HUES64 (cell line): ENCODE measurements around the gene TMEM143.

Experiments
- H3K27ac ChIP-seq: 2 replicates; pipeline ENCODE4 v1.7.0; 2013; ENCODE audit warnings: low read depth, low read length, inconsistent platforms
- H3K27me3 ChIP-seq: 2 replicates; pipeline ENCODE4 v1.6.1; 2013; ENCODE audit warnings: mild to moderate bottlenecking, low read length; ENCODE audit not compliant: insufficient read depth
- H3K36me3 ChIP-seq: 2 replicates; pipeline ENCODE4 v1.6.1; 2013; ENCODE audit warnings: mild to moderate bottlenecking, low read length; ENCODE audit not compliant: insufficient read depth
- H3K4me1 ChIP-seq: 2 replicates; pipeline ENCODE4 v1.6.1; 2013; ENCODE audit warnings: mild to moderate bottlenecking, low read length, moderate library complexity; ENCODE audit not compliant: insufficient read depth
- H3K4me3 ChIP-seq: 2 replicates; pipeline ENCODE4 v1.5.1; 2013; ENCODE audit warnings: mild to moderate bottlenecking, low read length, moderate library complexity
- H3K9ac ChIP-seq: 2 replicates; pipeline ENCODE4 v1.6.1; 2013; ENCODE audit warnings: mild to moderate bottlenecking, low read depth, low read length
- H3K9me3 ChIP-seq: 2 replicates; pipeline ENCODE4 v1.6.1; 2013; ENCODE audit warnings: low read depth, low read length; ENCODE audit not compliant: insufficient read depth
- WGBS: fragments of 150-250, 120-280 bp; methylation state at CpG from one replicate; pipeline ENCODE4 v1.1.7; 2013; ENCODE audit warnings: missing lambda C conversion rate; 5-methylcytosine and 5-hydroxymethylcytosine counted together

TMEM143 gene

DNA sequence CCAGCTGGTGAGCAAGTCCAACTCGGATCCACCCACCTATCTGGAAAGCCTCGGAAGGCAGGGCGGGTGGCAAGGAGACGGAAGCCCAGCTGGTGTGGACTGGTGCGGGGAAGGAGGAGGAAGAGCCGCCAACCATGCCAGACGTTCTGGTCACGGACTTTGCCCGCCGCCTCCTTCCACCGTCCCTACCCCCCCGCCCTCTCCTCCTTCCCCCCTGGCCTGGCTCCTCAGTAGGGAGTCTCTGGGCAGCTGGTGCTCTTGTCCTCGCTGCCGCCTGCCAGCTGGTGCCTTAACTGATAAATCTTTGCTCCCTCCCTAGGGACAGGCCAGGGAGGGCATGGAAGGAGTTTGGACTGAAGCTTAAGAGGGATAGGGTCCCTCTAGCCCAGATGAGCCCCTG is 5.2 kb upstream of the TMEM143 start:
- no peaks in the 10 kb centered on the region for H3K9me3 ChIP-seq
- no peaks in the 10 kb centered on the region for H3K4me1 ChIP-seq
- no peak overlapping the region for H3K4me3 ChIP-seq
- no peaks in the 10 kb centered on the region for H3K27me3 ChIP-seq
- no peak overlapping the region for H3K9ac ChIP-seq
- 92% methylated on average over 14 of the region's 14 CpGs for WGBS
- no peak overlapping the region for H3K27ac ChIP-seq
- H3K36me3 ChIP-seq: no peaks in the 10 kb centered on the region

DNA sequence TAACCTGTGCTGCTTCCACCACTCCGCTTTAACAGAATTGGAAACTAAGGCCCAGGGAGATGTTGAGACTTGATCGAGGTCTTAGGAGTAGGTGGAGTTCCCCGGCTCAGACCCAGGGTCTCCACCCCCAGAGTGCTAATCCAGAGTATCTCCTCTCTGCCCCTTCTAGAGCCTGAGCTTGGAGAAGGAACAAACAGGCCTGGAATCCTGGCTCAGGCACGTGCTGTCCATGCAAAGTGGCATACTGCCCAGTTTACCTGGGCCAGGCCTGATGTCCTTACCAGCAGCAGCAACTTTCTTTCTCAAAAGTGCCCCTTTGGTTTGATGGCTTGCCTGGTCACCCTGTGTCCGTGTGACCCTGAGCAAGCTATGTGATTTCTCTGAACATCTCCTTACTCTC is 4.1 kb upstream of the TMEM143 start:
- H3K27ac ChIP-seq: no peak overlapping the region

DNA sequence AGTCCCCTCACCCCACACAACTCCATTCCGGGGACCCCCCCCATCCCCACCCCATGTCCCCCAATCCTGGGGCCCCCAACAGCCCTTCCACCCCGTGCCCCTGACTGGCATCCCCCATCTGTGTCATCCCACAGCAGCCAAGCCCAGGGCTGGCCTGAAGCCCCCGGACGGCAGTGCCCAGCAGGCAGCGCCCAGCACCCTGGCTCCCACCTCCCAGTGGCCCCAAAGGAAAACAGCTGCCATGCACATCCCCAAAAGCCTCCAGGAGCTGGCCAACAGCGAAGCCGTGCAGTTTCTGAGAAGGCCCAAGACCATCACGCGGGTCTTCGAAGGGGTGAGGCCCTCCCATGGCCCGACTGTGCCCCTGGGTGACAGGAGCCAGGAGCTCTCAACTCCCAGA is 1.9 kb upstream of the TMEM143 start:
- H3K36me3 ChIP-seq: peaks cover 3% of the 10 kb centered on the region; the same call in 1 of the 2 replicates
- no peak overlapping the region for H3K27ac ChIP-seq
- H3K9me3 ChIP-seq: no peaks in the 10 kb centered on the region
- no peak overlapping the region for H3K4me3 ChIP-seq
- no peaks in the 10 kb centered on the region for H3K4me1 ChIP-seq
- WGBS: 93% methylated on average over 11 of the region's 11 CpGs
- no peaks in the 10 kb centered on the region for H3K27me3 ChIP-seq
- H3K9ac ChIP-seq: no peak overlapping the region

More for the DNA sequence above, 4.1 kb upstream of the TMEM143 start:
- H3K36me3 ChIP-seq: no peaks in the 10 kb centered on the region
- WGBS: 91% methylated on average over 5 of the region's 5 CpGs
- no peak overlapping the region for H3K9ac ChIP-seq
- H3K9me3 ChIP-seq: no peaks in the 10 kb centered on the region
- H3K27me3 ChIP-seq: no peaks in the 10 kb centered on the region
- H3K4me1 ChIP-seq: no peaks in the 10 kb centered on the region
- H3K4me3 ChIP-seq: no peak overlapping the region

DNA sequence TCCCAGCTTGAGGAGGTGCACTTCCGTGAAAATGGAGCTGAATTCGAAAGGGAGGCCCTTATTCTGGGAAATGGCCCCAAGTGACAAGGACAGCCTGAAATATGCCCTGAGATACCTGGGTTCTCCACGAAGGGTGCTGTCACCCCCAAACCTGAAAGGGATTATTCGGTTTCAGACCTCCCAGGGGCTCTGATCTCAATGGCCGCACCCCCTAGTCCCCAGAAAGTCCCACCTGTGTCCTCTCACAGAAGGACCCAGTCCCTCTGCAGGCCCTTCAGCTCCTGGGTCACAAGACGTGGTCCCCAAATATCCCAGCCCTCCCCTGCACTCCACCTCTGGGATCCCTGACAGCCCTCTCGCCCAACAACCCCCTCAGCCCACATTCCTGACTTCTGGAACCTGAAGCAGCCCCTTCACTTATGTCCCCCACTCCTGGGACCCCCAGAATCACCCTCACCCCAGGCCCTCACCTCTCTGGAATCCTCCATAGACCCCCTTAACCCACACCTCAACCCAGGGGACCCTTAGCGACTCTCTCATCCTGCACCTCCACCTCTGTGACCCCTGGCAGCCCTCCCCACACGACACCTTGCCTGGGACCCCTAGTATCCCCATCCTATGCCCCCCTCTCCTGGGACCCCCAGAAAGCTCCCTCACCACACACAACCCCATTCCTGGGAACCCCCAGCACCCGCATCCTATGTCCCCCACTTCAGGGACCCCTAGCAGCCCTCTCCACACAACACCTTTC is 1.0 kb upstream of the TMEM143 start:
- peak overlapping the region; percentile 41 for H3K4me3 ChIP-seq

DNA sequence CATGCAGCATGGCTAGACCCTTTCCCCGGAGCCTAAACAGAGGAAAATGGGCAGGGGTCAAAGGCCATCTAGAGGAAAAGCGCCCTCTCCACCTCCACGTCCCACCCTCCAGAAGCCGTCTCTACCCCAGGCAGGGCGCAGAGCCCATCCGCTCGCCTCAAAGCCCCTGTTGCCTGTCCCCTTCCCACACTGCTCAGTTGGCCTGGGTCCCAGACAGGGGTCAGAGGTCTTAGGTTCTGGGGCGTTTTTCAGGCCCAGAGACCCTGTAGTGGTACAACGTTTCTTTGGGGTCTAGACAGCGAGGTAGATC is 285 bp downstream of the TMEM143 start:
- Histone ChIP-seq H3K4me3 (peak overlapping the region; percentile 68), H3K9ac (peak overlapping the region; percentile 81), H3K27me3 (no peaks in the 10 kb centered on the region), H3K4me1 (no peaks in the 10 kb centered on the region), H3K36me3 (peaks cover 3% of the 10 kb centered on the region; the same call in 1 of the 2 replicates), H3K9me3 (no peaks in the 10 kb centered on the region), H3K27ac (peak overlapping the region; percentile 89)
- 4% methylated on average over 10 of the region's 10 CpGs for WGBS

More for the DNA sequence above, 1.0 kb upstream of the TMEM143 start:
- Histone ChIP-seq H3K4me1 (no peaks in the 10 kb centered on the region), H3K27ac (peak overlapping the region; percentile 68), H3K9me3 (no peaks in the 10 kb centered on the region), H3K27me3 (no peaks in the 10 kb centered on the region), H3K9ac (peak overlapping the region; percentile 57), H3K36me3 (peaks cover 3% of the 10 kb centered on the region; the same call in 1 of the 2 replicates)
- WGBS: 83% methylated on average over 10 of the region's 10 CpGs

DNA sequence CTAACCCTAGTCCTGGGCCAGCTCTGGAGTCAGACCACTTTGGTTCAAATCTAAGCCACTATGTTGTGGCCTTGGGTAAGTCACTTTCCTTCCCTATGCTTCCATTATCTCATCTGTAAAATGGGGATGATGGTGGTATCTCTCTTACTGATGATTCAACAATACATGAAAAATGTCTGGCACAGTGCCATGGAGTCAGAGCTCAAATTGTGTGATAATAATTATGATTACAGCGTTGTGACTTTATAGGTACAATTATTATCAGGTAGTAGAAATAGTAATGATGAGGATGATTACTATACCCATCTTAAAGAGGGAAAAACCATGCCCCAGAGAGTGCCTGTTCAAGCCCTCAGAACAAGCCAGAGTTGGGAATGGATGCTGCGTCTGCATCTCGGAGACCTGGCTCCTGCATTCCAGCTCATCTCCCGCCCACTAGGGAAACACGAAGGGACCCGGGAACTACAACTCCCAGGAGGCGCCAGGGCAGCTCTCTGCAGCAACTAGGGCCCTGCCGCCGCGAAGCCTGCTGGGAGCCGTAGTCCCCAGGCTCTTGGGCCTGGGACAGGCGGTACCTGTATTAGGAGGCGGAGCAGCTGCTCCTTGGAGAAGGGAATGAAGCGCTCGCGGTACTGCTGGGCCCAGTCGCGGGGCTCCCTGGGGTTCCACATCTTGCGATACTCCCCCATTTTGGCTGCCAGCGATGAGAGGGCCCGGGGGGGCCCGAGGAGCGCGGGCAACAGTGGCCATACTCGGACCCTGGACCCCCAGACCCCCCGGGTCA is 832 bp downstream of the TMEM143 start:
- peak overlapping the region; percentile 68 for H3K4me3 ChIP-seq
- no peaks in the 10 kb centered on the region for H3K4me1 ChIP-seq
- H3K36me3 ChIP-seq: peaks cover 3% of the 10 kb centered on the region; the same call in 1 of the 2 replicates
- no peaks in the 10 kb centered on the region for H3K9me3 ChIP-seq
- WGBS: 4% methylated on average over 26 of the region's 26 CpGs
- no peaks in the 10 kb centered on the region for H3K27me3 ChIP-seq
- H3K9ac ChIP-seq: peak overlapping the region; percentile 81
- H3K27ac ChIP-seq: peak overlapping the region; percentile 89

DNA sequence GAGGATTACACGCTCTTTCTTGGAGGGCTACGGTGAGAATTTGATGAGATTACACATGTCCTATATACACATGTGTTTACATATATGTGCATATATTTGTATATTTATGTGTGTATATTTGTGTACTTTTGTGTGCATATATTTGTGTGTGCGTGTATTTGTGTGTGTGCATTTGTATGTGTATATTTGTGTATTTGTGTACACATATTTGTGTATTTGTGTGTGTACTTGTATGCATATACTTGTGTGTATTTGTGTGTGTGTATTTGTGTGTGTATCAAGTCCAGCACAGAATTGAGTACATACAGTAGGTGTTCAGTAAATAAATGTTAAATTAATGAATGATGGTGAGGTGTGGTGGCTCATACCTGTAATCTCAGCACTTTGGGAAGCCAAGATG is 1.8 kb downstream of the TMEM143 start:
- WGBS: 89% methylated on average over 1 of the region's 3 CpGs

DNA sequence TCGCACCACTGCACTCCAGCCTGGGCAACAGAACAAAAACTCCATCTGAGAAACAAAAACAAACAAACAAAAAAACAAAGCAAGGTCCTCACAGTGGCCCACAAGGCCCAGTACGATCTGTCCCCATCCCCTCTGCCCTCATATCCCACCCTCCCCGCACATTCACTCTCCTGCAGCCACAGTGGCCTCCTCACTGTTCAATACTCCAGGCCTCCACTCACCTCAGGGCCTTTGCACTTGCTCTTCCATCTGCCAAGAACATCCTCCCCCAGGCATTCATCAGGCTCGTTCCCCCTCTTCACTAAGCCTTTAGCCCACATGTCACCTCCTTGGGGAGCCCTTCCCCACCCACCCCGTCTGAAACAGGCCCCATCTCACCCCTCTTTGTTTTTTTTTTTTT is 4.6 kb downstream of the TMEM143 start:
- Histone ChIP-seq H3K27ac (no peak overlapping the region), H3K9me3 (no peaks in the 10 kb centered on the region), H3K4me1 (no peaks in the 10 kb centered on the region), H3K36me3 (peaks cover 3% of the 10 kb centered on the region; the same call in 1 of the 2 replicates), H3K4me3 (no peak overlapping the region), H3K9ac (no peak overlapping the region), H3K27me3 (no peaks in the 10 kb centered on the region)
- 91% methylated on average over 5 of the region's 5 CpGs for WGBS

More for the DNA sequence above, 1.8 kb downstream of the TMEM143 start:
- no peak overlapping the region for H3K4me3 ChIP-seq
- H3K36me3 ChIP-seq: peaks cover 3% of the 10 kb centered on the region; the same call in 1 of the 2 replicates
- no peak overlapping the region for H3K27ac ChIP-seq
- no peaks in the 10 kb centered on the region for H3K4me1 ChIP-seq
- H3K9me3 ChIP-seq: no peaks in the 10 kb centered on the region
- H3K27me3 ChIP-seq: no peaks in the 10 kb centered on the region
- H3K9ac ChIP-seq: no peak overlapping the region

DNA sequence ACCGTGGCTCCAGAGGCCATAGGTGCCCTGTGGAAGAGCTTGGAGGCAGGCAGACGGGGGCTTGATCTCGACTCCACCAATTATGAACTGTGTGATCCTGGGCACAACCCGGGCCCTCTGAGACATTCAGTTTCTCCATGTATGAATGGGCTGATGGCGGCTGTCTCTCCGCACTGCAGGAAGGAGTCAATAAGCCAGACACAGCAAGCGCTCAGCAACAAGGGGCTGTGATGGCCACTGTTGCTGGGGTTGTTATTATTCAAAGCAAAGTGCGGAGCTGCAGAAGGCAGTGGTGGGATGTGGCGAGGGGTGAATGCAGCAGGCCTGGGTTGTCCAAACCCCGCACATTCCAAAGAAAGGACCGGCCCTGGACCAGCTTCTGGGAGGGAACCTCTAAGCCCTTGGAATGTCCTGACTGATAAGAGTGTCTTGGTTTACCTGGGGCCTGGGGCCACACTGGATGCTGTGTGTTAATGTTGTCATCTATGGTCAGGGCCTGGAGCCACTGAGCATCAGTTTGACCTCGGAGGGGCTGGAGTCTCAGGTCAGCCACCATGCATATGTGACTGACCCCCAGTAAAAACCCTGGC is 8.3 kb downstream of the TMEM143 start:
- Histone ChIP-seq H3K36me3 (no peaks in the 10 kb centered on the region), H3K27ac (no peak overlapping the region), H3K9ac (no peak overlapping the region), H3K9me3 (no peaks in the 10 kb centered on the region), H3K27me3 (no peaks in the 10 kb centered on the region), H3K4me3 (no peak overlapping the region), H3K4me1 (no peaks in the 10 kb centered on the region)
- WGBS: 84% methylated on average over 12 of the region's 12 CpGs

DNA sequence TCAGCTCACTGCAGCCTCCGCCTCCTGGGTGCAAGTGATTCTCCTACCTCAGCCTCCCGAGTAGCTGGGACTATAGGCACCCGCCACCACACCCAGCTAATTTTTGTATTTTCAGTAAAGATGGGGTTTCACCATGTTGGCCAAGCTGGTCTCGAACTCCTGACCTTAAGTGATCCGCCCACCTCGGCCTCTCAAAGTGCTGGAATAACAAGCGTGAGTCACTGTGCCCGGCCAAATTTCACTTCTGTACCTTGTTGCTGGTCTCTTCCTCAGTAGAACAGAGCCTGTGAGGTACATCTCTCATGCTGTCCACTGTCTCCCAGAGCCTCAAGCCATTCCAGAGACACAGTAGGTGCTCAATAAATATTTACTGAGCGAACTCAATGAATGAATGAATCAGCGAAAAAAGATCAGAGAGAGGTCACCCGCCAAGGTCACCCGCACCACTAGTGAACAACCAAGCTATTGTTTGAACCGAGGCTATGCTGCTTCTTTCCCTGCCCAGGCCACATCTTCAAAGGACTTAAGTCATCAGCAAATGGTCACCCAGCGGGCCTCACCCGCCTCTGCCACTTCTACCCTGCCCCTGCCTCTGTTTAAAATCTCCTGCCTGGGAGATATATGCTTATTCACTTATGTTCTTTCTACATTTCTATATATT is 9.3 kb downstream of the TMEM143 start:
- WGBS: 82% methylated on average over 15 of the region's 15 CpGs
- H3K4me1 ChIP-seq: no peaks in the 10 kb centered on the region
- H3K36me3 ChIP-seq: no peaks in the 10 kb centered on the region
- no peaks in the 10 kb centered on the region for H3K27me3 ChIP-seq
- no peak overlapping the region for H3K27ac ChIP-seq
- H3K4me3 ChIP-seq: no peak overlapping the region
- H3K9ac ChIP-seq: no peak overlapping the region
- no peaks in the 10 kb centered on the region for H3K9me3 ChIP-seq

DNA sequence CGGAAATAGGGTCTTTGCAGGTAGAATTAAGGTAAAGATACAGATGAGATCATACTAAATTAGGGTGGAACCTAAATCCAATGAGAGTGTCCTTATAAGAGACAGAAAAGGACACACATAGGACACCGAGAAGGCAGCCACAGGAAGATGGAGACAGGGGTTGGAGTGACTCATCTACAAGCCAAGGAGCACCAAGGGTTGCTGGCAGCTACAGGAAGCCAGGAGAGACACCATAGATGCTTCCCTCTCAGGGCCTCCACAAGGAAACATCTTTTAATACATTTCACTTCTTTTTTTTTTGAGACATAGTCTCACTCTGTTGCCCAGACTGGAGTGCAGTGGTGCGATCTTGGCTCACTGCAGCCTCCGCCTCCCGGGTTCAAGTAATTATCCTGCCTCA is 10.1 kb downstream of the TMEM143 start:
- Histone ChIP-seq H3K4me1 (no peaks in the 10 kb centered on the region), H3K9me3 (no peaks in the 10 kb centered on the region), H3K4me3 (no peak overlapping the region), H3K36me3 (no peaks in the 10 kb centered on the region), H3K27ac (no peak overlapping the region), H3K9ac (no peak overlapping the region), H3K27me3 (no peaks in the 10 kb centered on the region)
- 97% methylated on average over 5 of the region's 5 CpGs for WGBS
